HT1080 (cell line): ENCODE measurements around the gene SFSWAP. TPM values are rescaled to one million over a fixed set of nuclear protein-coding genes. Genes with fewer than 3 reads are reported as not detected.
"Not testable (repeated sequence)": the region's sequence is repeated elsewhere in the genome, so short reads cannot be mapped to it uniquely, and the experiment has no call there.

Experiments
- DNase-seq: peaks from one replicate; pipeline ENCODE4 v3.0.0-alpha.2; 2015; ENCODE audit warnings: low read depth
- total RNA-seq: library from RNA; depleted of rRNA; stranded (reverse); fragments of >200 nt; shearing (Covaris generic); gene quantifications from 2 replicates; pipeline ENCODE4 v1.2.3, GENCODE V29; 2014

SFSWAP gene
- total RNA-seq, 1 experiment from 2014 or later, result 31.0 TPM

DNA sequence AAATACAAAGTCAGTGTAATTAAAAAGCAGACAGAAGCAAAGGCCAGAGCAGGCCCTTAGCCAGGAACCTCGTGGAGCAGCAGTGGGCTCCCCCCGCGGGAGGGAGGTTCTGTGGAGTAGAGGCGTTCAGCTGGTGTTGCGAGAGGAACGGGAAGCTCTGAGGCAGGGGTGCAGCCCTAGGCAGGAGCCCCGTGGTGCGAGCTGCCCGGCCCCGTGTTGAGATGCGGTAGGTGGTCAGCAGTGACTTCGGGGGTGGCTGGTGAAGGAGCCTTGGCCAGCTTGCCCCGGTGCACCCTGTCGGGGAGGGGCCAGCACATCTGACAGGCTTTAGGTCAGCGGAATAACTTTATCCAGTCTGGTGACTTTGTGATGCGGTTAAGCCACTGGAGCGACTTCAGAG, 46.2 kb downstream of the SFSWAP start:
- no peak for DNase-seq

DNA sequence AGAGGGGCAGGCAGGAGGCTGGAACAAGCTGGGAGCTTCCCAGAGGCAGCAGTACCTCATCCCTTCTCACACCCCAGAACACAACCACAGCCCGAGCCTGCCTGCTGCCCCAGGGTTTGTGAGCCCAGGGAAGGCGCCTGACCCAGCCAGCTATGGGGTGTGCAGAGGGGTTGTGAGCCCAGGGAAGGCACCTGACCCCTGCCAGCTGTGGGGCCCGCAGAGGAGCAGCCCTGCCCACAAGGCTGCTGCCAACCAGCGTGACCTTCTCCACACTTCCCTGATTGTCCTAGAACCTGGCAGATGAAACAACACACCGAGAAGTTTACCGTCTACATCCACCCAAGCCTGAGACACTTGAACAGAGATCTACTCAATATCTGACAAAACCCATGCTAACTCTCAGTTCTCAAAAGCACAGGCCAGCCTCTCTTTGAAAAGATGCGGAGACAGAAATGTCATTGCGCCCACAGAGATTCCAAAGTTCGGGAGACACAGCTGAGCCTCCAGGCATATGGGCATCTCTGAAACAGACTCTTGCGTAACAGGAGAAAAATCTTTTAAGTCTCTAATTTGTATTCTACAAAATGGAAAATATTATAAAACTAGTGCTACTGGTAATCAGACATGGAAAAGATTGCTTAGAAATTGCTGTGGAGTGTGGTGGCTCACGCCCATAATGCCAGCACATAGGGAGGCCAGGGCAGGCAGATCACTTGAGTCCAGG, 47.3 kb downstream of the SFSWAP start:
- DNase-seq, result no peak

DNA sequence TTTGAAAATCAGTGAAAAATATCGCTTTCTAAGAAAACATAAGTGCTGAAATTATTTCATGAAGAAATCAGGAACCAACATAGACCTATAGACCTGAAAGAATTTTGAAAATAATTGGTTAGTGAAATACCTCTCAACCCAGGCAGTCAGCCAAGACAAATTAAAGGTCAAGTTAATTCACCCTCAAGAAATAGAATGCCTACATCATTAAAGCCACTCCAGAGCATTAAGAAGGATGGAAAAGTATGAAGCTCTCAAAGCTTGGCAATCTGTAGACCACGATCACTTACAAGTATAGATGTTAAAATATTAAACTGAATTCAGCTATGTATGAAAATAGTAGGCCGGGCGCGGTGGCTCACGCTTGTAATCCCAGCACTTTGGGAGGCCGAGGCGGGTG, 48.3 kb downstream of the SFSWAP start:
- DNase-seq, result no peak

- DNase-seq, result no peak
These were observed 50.7 kb downstream of the SFSWAP start for GRCh38 chr12:131761638-131762037.

DNA sequence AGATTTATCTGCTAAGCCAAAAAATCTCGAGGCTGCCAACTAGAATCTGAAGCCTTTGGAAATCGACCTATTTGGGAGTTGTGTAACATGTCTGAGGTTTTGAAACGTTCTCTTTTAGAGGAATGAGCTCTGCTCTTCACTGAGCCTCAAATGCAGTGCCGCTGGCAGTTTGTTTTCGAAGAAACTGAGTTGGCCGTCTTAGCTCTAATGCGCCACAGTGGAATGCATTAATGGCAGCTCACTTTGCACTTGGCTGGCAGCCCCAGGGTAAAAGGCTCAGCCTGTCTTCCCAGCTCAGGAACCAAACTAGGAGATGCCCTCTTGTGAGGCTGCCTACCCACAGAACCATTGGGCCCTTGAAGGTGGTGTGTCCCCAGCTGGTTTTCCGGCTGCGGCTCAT, 53.8 kb downstream of the SFSWAP start:
- DNase-seq, result no peak

DNA sequence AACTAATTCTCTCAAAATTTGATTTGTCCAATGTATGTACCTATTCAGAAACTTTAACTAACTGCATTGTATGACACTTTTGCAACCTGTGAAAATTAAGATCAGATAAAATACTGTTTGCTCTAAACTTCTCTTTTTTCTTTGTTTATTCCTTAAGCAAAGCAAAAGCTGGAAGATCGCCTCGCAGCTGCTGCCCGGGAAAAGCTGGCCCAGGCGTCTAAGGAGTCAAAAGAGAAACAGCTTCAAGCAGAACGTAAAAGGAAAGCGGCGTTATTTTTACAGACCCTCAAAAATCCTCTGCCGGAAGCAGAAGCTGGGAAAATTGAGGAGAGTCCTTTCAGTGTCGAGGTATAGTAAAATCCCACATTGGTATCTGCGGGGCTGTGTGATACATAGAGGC, 55.1 kb downstream of the SFSWAP start:
- DNase-seq, result no peak

GRCh38 chr12:131766382-131767107, 55.7 kb downstream of the SFSWAP start:
- DNase-seq, result no peak

DNA sequence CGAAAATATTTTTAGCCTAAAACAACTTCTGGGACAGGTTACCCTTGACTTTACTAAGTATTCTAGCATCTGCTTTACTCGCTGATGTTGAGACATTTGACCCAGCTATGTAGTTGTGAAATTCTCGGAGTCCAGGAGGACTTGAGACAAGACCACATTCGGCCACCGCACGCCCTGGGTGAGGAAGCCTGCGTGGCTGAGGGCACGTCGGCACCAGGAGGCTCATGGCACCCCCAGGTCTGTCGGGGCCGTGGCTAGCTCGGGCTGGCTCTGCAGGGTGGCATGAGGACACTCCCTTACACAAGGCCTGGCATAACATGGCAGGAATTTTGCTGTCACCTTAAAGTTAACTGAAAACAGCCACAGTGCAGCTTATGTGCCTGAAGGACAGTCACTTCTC, 59.2 kb downstream of the SFSWAP start:
- no peak for DNase-seq

DNA sequence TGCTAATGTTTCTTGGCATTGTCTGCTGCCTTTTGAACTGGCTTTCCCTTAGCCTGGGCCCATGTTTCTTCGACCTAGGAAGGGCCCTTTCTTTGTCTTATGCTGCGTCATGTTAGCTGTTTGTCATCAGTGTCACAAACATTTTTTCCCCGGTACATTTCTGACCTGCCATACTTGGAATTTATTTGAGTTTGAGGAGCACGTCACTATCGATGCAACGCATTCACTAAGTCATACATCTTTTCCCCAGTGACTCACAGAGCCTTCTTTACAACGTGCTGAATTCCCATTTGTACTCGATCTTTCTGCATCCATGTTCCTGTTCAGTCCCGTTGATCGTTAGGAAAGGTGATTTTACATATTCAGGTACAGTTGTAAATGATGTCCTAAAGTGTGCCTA, 61.1 kb downstream of the SFSWAP start:
- DNase-seq, result no peak

DNA sequence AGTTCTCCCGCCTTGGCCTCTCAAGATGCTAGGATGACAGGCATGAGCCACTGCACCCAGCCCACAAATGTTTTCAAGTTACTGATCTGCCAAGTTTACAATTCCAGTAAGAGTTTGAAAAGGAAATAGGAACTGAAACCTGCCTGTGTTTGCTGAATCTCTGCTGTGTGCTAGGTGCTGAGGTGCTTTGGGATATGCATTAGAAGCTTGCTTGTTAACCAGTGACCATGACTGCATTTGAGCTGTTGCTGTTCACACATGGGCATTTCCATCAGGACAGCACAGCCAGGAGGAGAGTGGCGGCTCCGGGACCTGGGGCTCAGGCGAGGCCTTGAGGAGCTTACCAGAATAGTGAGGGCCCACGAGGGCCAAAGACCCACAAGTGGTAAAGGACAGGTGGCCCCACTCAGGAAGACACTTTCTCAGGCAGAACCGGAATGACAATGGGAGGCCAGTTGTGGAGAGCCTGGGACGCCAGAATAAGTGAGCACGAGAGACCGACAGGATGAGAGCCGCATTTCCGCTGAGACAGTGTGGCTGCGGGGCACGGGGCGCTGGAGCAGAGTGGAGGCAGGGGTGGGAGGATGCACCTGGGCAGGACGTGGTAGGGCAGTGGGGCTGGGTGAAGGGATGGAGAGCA, 62.8 kb downstream of the SFSWAP start:
- no peak for DNase-seq

DNA sequence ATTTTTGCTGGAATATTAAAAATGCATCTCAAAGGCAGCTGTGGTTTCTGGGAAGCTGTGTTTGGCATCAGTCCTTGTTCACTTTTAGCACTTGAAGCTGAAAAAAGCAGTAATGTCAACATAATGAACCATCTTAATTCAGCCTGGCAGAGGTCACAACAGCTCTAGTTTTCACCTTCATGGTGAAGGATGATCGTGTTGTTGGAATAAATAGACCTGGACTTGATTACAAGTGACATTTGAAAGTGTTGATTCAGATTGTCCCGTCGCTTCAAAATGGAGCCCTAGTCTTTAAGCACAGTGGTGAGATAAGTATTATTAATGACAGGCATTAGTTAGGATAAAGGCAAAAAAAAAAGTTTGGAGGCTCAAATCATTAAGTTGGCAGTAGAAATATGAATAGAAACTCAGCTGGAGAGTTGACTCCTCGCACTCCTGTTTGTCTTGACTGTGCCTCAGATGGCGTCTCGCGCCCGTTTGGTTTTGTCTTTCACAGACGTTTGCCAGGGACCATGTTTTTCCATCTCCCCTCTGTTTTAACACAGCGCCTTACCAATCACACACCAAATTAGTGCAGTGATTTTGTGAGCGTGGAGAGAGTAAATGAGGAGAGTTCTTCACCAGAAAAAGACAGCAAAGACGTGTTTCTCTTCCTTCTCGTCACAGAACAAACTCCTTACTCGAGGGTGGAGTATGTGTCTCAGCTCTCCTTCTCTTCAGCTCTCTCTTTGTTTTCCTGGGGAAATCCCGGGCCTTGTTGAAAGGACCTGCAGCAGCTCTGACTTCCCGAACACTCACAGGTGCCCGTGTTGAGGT, 63.9 kb downstream of the SFSWAP start:
- no peak for DNase-seq

- no peak for DNase-seq
These were observed 64.7 kb downstream of the SFSWAP start for GRCh38 chr12:131775392-131776236.

DNA sequence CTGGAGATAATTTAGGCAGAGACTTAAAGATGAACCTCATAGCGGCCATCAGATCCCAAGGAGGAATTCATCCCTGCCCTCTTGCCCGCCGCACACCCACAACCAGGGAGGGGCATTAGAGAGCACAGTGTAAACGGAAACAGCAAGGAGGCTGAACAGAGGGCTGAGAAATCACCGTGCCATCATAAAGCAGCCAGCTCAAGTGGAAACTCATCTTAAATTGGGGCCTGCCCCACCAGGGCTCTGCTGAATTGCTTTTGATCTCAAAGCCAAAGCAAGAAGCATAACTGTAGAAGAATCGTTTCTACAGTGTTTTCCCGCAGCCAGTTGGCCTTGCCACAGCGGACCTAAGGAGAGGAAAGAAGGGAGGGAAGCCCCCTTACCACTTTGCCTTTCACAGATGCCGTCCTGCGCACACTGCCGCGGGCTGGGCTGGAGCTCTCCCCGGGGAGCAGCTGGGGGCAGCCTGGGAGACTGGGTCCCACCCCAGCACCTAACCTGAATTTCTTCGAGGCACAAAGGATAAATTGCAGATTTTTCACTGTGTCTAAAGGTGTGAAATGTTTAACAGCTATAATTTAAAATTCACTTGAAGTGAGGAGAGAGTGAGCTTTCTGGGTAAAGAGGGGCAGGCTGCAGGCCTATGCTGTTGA, 65.5 kb downstream of the SFSWAP start:
- DNase-seq, result no peak

- DNase-seq, result not testable (repeated sequence)
These were observed 66.4 kb downstream of the SFSWAP start for GRCh38 chr12:131777269-131777668.

GRCh38 chr12:131779027-131779426, 68.1 kb downstream of the SFSWAP start:
- no peak for DNase-seq

DNA sequence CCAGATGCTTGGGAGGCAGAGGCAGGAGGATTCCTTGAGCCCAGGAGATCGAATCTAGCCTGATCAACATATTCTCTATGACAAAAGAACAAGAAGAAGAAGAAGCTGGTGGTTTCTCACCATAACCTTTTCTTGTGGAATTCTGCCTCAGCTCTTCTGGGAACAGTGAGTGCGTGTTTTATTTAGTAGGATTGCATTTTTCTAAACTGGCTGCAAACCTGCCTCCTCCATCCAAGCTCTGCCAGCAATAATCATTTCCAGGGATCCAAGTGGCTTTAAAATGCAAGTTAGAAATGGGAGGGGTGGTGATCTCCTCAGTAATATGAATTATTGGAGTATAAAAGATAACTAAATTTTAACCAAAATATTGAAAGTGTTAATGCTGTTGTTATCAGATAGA, 71.2 kb downstream of the SFSWAP start:
- no peak for DNase-seq

DNA sequence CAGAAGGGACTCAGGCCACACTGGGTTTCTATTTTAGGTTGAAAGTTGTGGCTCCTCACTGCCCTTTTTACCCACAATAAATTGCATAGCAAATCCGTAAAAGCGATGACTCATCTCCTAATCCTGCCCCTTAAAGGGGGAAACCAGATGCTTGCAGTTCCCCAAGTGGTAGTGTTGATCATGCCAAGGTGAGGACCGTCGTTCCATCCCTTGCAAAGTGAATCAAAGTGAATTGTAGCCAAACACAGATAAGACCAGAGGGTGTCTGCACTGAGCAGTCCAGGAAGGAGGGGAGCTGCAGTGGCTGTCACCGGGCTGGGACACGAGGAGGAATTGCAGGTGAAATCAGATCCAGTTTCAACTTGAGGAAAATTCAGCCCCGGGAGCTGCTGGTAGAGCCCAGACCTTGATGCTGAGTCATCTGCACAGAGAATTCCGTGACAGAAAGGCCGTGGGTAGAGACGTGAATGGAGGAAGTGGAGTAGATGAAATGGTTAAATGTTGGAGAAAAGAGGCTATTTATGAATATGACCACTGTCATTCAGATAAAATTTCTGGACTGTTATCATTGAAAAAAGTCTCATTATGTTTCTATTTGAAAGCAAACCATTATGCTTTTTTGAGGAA, 73.1 kb downstream of the SFSWAP start:
- DNase-seq, result peak; percentile 90

DNA sequence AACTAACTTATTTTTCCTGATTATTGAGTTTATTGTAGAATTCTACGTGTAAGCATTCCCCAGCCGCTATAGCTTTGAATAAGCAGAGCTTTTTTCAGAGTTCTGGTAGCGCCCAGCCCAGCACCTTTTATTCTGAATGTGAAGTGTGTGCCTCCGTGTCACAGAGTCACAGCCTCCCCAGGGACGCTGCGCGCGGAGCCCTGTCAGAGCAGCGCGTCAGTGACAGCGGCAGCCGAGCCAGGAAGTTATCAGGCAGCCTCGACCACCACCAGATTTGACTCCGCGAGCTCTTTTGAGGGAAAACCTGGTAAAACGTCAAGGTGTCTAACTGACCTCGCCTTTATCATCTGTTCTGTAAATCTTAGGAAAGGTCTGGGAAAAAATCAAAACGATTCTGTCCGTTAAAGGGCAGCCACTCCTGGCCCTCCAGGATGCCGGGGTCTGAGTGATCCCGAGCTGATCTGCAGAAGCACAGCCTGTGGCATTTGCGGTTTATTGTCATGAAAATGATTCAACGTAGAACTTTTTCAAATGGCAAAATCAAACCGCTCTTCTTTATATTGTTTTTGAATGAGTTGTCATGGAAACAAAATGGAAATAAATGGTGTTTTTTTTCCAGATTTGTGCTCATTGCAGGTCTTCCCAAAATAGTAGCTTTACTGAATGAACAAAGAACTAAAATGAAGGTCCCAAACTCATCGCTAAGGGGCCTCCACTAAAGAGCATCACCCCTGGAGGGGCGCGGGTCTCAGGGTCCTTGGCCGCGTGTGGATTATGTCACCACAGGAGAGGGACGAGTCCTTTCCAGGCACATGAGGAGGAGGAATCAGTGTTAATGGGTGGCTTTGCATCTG, 74.2 kb downstream of the SFSWAP start:
- no peak for DNase-seq
